ENCODE data around the gene RNF217. TPM values are rescaled to one million over a fixed set of nuclear protein-coding genes. Genes with fewer than 3 reads are reported as not detected.

RNF217 gene
- total and polyA plus RNA-seq, 2 of the 8 experiments (the other 6 are each of a cell fraction or from before 2014, with no cell fraction given): 2.0 to 8.9 TPM

- TF ChIP-seq TAF1 (IDR thresholded peaks at IDR 0.05; ENCODE audit: low read depth, low read length) (no peak), EGR1 (IDR thresholded peaks at IDR 0.05; ENCODE audit: borderline replicate concordance, low read depth, low read length) (no peak), BACH1 (IDR thresholded peaks at IDR 0.05; ENCODE audit: low read length) (no peak), SIX5 (IDR thresholded peaks at IDR 0.05; ENCODE audit: low read depth, low read length) (no peak), RXRA (IDR thresholded peaks at IDR 0.05; ENCODE audit: insufficient read depth, low read depth, low read length) (no peak), SUZ12 (IDR thresholded peaks at IDR 0.05; ENCODE audit: low read length) (no peak), JUN (IDR thresholded peaks at IDR 0.05; ENCODE audit: low read depth, low read length) (no peak)
Measured at GRCh38 chr6:124984668-124985338, 22.6 kb downstream of the RNF217 start (continued).

Measured in H1 (cell line).